ENCODE data around the gene HBG1. TPM values are rescaled to one million over a fixed set of nuclear protein-coding genes. Genes with fewer than 3 reads are reported as not detected.

Gene HBG1
- total RNA-seq, 1 experiment from 2014 or later: not detected

- Mint-ChIP-seq H3K27ac (no peak overlapping the region), H3K4me1 (peaks cover 1 to 2% of the 10 kb centered on the region in 2 experiments; a peak in 2 of 4 replicates), H3K9me3 (no peaks in the 10 kb centered on the region), H3K4me3 (no peak overlapping the region), H3K27me3 (ENCODE audit: low read depth) (peaks cover 31% of the 10 kb centered on the region), H3K36me3 (ENCODE audit: insufficient read depth in 1 of 3, low read depth in 3 of 3) (no peaks in the 10 kb centered on the region; a peak in 1 of 7 replicates)
- Histone ChIP-seq H3K79me2 (ENCODE audit: insufficient read depth, low read length) (no peaks in the 10 kb centered on the region), H2BK15ac (ENCODE audit: low read depth, low read length) (no peak overlapping the region), H3K9me3 (ENCODE audit: control insufficient read depth, low read depth, low read length) (no peaks in the 10 kb centered on the region), H4K20me1 (ENCODE audit: control insufficient read depth, insufficient read depth, insufficient read length) (no peaks in the 10 kb centered on the region), H3K27ac (ENCODE audit: insufficient read length, low read depth, low read length) (no peak overlapping the region), H3K4me1 (ENCODE audit: insufficient read depth, low read length) (no peaks in the 10 kb centered on the region), H3T11ph (ENCODE audit: low read length) (no peak overlapping the region), H2BK12ac (ENCODE audit: insufficient read length, low read depth, low read length) (no peak overlapping the region), H2BK5ac (ENCODE audit: insufficient read length, low read length) (no peak overlapping the region), H3K27me3 (ENCODE audit: insufficient read depth, low read length) (no peaks in the 10 kb centered on the region; the same call in 1 of the 2 replicates), H2AFZ (ENCODE audit: low read length) (no peak overlapping the region), H3K4ac (ENCODE audit: low read depth, low read length) (no peak overlapping the region), H2AK5ac (ENCODE audit: insufficient read length, low read length) (no peak overlapping the region), H3K79me1 (ENCODE audit: insufficient read depth, low read depth, low read length, poor library complexity, severe bottlenecking) (no peaks in the 10 kb centered on the region), H3K4me2 (ENCODE audit: insufficient read depth, insufficient read length, low read length) (no peak overlapping the region), H2BK20ac (ENCODE audit: low read depth, low read length, poor library complexity, severe bottlenecking) (no peak overlapping the region), H3K56ac (ENCODE audit: insufficient read length, low read depth, low read length) (no peak overlapping the region), H4K8ac (replicated peaks; ENCODE audit: insufficient read length, low read depth, low read length) (no peak overlapping the region), H4K91ac (ENCODE audit: insufficient read length, low read depth, low read length) (no peak overlapping the region), H2BK120ac (ENCODE audit: low read depth, low read length, poor library complexity, severe bottlenecking) (no peak overlapping the region), H3K18ac (ENCODE audit: insufficient read length, low read depth, low read length) (no peak overlapping the region), H3K14ac (ENCODE audit: insufficient read depth, low read length) (no peak overlapping the region), H3K23me2 (ENCODE audit: insufficient read length, low read depth, low read length, poor library complexity, severe bottlenecking) (no peaks in the 10 kb centered on the region), H3K23ac (ENCODE audit: insufficient read length, low read depth, low read length) (no peak overlapping the region), H3K9ac (ENCODE audit: extremely low read depth, insufficient read length, low read length) (no peak overlapping the region), H4K5ac (ENCODE audit: insufficient read length, low read depth, low read length) (no peak overlapping the region)
- DNase-seq: no peak
- no CpG with 5 or more reads among the region's 2 CpGs for WGBS (ENCODE audit: extremely low coverage, insufficient read length, low lambda C conversion rate)
- no peak for TF ChIP-seq CTCF (conservative IDR thresholded peaks at IDR 0.05)
Measured at GRCh38 chr11:5251746-5252145, 2.1 kb upstream of the HBG1 start.
